ENCODE results near the gene CAMK2A.

DNA sequence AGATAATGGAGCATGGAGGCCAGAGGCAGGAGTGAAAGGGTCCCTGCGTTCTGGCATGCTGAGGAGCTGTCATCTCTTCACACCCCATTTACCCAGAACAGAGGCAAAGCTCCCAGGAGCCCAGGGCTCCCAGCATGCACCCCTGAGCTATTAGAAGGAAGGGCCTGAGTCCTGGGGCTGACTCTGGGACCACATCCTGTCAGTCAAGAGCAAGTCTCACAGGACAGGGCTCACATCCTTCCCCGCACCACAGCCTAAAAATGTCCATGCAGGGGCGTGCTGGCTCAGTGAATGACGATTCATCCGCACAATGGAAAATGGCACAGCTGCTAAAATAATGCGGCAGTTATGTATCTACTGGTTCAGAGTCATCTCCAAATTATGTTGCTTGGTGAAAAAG lies 31.4 kb downstream of the CAMK2A start:
- TF ChIP-seq, protein P1, sequence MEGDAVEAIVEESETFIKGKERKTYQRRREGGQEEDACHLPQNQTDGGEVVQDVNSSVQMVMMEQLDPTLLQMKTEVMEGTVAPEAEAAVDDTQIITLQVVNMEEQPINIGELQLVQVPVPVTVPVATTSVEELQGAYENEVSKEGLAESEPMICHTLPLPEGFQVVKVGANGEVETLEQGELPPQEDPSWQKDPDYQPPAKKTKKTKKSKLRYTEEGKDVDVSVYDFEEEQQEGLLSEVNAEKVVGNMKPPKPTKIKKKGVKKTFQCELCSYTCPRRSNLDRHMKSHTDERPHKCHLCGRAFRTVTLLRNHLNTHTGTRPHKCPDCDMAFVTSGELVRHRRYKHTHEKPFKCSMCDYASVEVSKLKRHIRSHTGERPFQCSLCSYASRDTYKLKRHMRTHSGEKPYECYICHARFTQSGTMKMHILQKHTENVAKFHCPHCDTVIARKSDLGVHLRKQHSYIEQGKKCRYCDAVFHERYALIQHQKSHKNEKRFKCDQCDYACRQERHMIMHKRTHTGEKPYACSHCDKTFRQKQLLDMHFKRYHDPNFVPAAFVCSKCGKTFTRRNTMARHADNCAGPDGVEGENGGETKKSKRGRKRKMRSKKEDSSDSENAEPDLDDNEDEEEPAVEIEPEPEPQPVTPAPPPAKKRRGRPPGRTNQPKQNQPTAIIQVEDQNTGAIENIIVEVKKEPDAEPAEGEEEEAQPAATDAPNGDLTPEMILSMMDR (IDR thresholded peaks at IDR 0.05), result no peak
- TF ChIP-seq POLR2A (IDR thresholded peaks at IDR 0.05), result no peak

Measured in tibial nerve (tissue), 3 donors.